Fibroblast of pulmonary artery (primary cell): ENCODE results near the gene TRIM36.

ENCODE experiments used
- DNase-seq: peaks from one replicate; pipeline ENCODE4 v3.0.0-alpha.2; 2010; ENCODE audit warnings: low read depth
- H3K4me3 ChIP-seq: replicated peaks from 2 replicates; pipeline ENCODE4 v1.5.1; 2011; ENCODE audit warnings: low read depth, mild to moderate bottlenecking, control low read depth, low read length, moderate library complexity
- TF ChIP-seq, protein P1 (sequence below): IDR thresholded peaks from 2 replicates; pipeline ENCODE4 v1.5.1; 2011; ENCODE audit warnings: mild to moderate bottlenecking, control low read depth, low read length, inconsistent platforms; ENCODE audit errors: missing control alignments

Gene TRIM36, protein sequence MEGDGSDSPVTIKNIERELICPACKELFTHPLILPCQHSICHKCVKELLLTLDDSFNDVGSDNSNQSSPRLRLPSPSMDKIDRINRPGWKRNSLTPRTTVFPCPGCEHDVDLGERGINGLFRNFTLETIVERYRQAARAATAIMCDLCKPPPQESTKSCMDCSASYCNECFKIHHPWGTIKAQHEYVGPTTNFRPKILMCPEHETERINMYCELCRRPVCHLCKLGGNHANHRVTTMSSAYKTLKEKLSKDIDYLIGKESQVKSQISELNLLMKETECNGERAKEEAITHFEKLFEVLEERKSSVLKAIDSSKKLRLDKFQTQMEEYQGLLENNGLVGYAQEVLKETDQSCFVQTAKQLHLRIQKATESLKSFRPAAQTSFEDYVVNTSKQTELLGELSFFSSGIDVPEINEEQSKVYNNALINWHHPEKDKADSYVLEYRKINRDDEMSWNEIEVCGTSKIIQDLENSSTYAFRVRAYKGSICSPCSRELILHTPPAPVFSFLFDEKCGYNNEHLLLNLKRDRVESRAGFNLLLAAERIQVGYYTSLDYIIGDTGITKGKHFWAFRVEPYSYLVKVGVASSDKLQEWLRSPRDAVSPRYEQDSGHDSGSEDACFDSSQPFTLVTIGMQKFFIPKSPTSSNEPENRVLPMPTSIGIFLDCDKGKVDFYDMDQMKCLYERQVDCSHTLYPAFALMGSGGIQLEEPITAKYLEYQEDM

DNA sequence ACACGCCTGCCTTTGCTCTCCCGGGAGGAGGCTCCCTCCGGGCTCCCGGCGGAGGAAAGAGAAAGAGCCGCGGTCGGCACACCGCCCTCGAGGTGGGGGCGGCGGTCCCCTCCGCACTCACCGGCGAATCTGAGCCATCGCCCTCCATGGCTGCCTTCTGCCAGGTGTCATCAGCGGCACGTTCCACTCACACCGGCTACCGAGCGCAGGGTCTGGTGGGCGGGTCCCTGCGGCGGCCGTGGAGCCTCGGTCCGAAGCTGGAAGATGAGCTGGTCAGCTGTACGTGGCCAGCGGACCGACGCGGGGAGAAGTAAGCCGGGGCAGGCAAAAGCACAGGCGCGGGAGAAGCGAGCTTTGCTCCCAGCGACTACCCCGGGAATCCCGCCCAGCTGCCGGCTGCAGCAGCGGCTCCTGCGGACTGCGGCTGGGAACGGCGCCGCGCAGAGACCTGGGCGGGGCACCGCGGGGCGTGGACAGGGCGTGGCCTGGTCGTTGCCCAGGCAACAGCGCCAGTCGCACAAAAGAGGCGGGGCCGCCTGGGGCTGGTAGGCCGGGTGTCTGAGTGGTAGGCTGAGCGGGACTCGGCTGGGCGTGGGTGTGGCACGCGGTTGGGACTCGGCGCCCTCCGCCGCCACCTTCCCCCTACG is at the start of gene TRIM36:
TRIM36 (minus strand) TSS at position 422 of the 647 bp plus-strand sequence; CDS start at position 148, 274 bp downstream.
- DNase-seq: peak; percentile 89
- TF ChIP-seq, protein P1, sequence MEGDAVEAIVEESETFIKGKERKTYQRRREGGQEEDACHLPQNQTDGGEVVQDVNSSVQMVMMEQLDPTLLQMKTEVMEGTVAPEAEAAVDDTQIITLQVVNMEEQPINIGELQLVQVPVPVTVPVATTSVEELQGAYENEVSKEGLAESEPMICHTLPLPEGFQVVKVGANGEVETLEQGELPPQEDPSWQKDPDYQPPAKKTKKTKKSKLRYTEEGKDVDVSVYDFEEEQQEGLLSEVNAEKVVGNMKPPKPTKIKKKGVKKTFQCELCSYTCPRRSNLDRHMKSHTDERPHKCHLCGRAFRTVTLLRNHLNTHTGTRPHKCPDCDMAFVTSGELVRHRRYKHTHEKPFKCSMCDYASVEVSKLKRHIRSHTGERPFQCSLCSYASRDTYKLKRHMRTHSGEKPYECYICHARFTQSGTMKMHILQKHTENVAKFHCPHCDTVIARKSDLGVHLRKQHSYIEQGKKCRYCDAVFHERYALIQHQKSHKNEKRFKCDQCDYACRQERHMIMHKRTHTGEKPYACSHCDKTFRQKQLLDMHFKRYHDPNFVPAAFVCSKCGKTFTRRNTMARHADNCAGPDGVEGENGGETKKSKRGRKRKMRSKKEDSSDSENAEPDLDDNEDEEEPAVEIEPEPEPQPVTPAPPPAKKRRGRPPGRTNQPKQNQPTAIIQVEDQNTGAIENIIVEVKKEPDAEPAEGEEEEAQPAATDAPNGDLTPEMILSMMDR: no peak
- H3K4me3 ChIP-seq: peak within 1 kb of the TSS; percentile 77

DNA sequence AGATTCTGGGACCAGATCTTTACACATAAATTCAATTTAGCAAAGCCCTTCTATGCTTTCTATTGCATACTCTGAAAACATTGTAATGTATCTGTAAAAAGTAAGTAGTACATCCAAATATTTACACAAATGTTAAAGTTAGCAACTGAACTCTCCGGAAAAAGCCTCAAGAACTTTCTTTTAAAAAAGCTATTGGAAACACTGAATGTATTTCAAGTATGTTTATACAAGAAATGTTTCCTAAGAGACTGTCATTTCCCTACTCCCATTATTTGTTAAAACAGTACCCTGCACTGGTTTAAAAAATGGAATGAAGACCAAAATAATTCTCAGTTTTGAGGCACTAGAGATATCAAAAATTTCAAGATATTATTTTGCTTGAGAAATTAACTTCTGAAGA is 44.8 kb upstream of the TRIM36 start:
- TF ChIP-seq, protein P1: no peak
- no peak for DNase-seq
- H3K4me3 ChIP-seq: no peak overlapping the region

DNA sequence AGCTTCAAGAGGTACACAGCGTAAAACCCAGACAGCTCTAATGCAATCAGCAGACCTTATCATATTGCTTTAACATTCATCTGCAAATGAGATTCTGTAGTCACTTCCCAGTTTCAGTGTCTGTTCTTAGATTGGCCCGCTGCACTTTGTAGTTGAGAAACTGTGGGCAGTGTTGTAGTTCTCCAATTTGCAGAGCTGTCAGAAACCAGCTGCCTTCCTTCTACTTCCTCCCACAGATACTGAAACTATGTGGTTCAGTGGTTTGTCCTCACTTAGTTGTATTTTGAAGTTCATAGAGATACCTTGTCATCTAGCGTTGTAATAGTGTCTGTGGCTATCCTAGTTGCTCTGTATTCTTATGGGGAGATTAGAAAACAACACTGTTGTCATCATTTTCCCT is 39.6 kb upstream of the TRIM36 start:
- no peak overlapping the region for H3K4me3 ChIP-seq
- peak; percentile 73 for DNase-seq
- TF ChIP-seq, protein P1: no peak

DNA sequence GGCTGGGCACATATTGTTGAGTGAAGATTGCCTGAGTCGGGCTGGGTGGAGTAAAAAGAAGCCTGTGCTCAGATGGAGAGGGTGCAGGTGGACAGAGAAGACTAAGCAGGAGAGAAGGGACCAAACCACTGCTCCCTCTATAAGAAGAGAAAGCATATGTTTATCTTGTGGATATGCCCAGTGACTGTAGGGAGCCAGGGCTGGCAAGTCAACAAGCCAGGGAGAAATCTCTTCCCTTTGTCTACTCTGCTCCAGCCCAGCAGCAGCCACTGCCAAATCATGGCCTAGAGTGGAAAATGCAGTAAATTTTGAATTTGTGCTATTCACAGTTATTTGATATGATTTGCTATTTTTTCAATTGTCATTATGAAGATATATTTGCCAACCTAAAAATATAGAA is 33.2 kb upstream of the TRIM36 start:
- TF ChIP-seq, protein P1: no peak
- DNase-seq: no peak
- no peak overlapping the region for H3K4me3 ChIP-seq

DNA sequence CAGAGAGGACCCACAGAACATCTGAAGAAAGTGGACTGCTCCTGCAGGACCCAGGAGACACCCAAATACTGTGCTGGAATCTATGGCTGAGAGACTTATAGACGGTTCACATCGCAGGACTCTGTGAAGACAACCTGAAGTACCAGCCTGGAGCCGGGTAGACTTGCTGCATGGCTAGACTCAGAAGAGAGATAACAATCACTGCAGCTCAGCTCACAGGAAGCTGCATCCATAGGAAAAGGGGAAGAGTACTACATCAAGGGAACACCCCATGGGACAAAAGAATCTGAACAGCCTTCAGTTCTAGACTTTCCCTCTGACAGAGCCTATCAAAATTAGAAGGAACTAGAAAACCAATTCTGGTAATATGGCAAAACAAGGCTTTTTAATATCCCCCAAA is 26.5 kb upstream of the TRIM36 start:
- no peak for DNase-seq
- H3K4me3 ChIP-seq: no peak overlapping the region
- TF ChIP-seq, protein P1: no peak

DNA sequence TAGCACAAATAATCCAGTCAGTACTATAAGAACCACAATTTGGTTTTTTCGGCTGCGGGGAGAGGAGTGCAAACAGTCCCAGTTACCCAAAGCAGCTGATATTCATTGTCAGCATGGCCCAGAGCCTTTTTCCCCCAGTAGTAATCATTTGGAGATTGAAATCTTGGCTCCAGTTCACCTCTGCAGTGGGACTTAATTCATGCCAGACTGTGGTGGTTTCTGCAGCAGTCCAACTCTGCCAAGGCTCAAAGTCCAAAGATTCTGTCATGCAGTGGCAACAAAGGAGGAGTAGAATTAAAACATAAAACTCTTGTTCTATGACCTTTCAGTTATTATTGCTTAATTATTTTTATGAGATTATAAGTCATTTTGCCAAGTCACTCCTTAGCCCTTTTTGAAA is 25.0 kb upstream of the TRIM36 start:
- H3K4me3 ChIP-seq: no peak overlapping the region
- DNase-seq: no peak
- TF ChIP-seq, protein P1: no peak
